GM12878 (cell line): ENCODE data around the gene LSM14A. TPM values are rescaled to one million over a fixed set of nuclear protein-coding genes. Genes with fewer than 3 reads are reported as not detected.
A peak's percentile ranks its signal among the peaks of the same experiment; 100 is the strongest.

Experiments
- ATAC-seq: fragments of 200-7000 bp; cut with Tn5 transposase; 3 replicates; pipeline ENCODE4 v1.9.1; 2020; ENCODE audit warnings: mild to moderate bottlenecking, moderate library complexity
- BruUV-seq: library from RNA; stranded (reverse); fragments of 400-500 nt; replicated peaks from 2 replicates; lab custom pipeline; 2021; lab: Mats Ljungman, UMichigan
- CTCF ChIA-PET: fragments of 300-600 bp; sonication (Branson Sonifier 250); formaldehyde crosslinking; extraction: SDS; loops from one replicate; lab custom pipeline; 2021; ENCODE audit warnings: inconsistent platforms; lab: Yijun Ruan, JAX
- POLR2A ChIA-PET: fragments of 350-600 bp; formaldehyde crosslinking; extraction: SDS; loops from one replicate; lab custom pipeline; 2021; ENCODE audit warnings: inconsistent platforms; lab: Charles Lee
- RAD21 ChIA-PET: fragments of 300-600 bp; sonication (Branson Sonifier 250); formaldehyde crosslinking; loops from one replicate; lab custom pipeline; 2023; ENCODE audit warnings: antibody characterized with exemption; ENCODE audit not compliant: unreplicated experiment; lab: Charles Lee
- SMC1A ChIA-PET: fragments of 300-600 bp; sonication (Branson Sonifier 250); formaldehyde crosslinking; loops from one replicate; lab custom pipeline; 2023; ENCODE audit not compliant: unreplicated experiment, uncharacterized antibody; lab: Charles Lee
- DNase-seq: peaks from one replicate; pipeline ENCODE4 v3.0.0-alpha.2; 2011; ENCODE audit warnings: low read depth, low spot score
- FAIRE-seq: peaks from 3 replicates; lab custom pipeline; 2011; peaks lifted over from hg19 to GRCh38; lab: Jason Lieb, UNC
- H2AFZ ChIP-seq: 2 replicates; pipeline ENCODE4 v1.6.0; 2011; ENCODE audit warnings: low read depth, low read length, control low read depth; ENCODE audit not compliant: control insufficient read depth
- H3K27ac ChIP-seq: 2 replicates; pipeline ENCODE4 v1.5.1; 2011; ENCODE audit warnings: control low read depth; ENCODE audit not compliant: control insufficient read depth, insufficient read depth
- H3K27me3 ChIP-seq, 2 experiments: replicated peaks in 1 of 2; 2 replicates each; pipeline versions ENCODE4 v1.6.0 to v1.6.1; 2011; ENCODE audit warnings: low read length in 1 of 2; ENCODE audit not compliant: control insufficient read depth in 2 of 2, insufficient read depth in 2 of 2
- H3K36me3 ChIP-seq, 2 experiments: 2 replicates each; pipeline ENCODE4 v1.5.1; 2011; ENCODE audit warnings: low read length in 1 of 2; ENCODE audit not compliant: control insufficient read depth in 2 of 2, insufficient read depth in 2 of 2
- H3K4me1 ChIP-seq: 2 replicates; pipeline ENCODE4 v1.6.1; 2011; ENCODE audit warnings: mild to moderate bottlenecking, low read length, moderate library complexity, mixed read lengths; ENCODE audit not compliant: control insufficient read depth, insufficient read depth
- H3K4me2 ChIP-seq: 2 replicates; pipeline ENCODE4 v1.6.0; 2011; ENCODE audit warnings: control low read depth; ENCODE audit not compliant: control insufficient read depth, insufficient read depth
- H3K4me3 ChIP-seq: fragments of 200-600 bp; sonication (generic); 2 replicates; pipeline ENCODE4 v1.5.1; 2016
- H3K79me2 ChIP-seq: 2 replicates; pipeline ENCODE4 v1.6.0; 2011; ENCODE audit warnings: low read length; ENCODE audit not compliant: control insufficient read depth, insufficient read depth
- H3K9ac ChIP-seq: 2 replicates; pipeline ENCODE4 v1.8.0; 2011; ENCODE audit warnings: low read length, control low read depth, mixed read lengths; ENCODE audit not compliant: control insufficient read depth, insufficient read depth
- H3K9me3 ChIP-seq: replicated peaks from 3 replicates; pipeline ENCODE4 v1.5.1; 2011; ENCODE audit warnings: mild to moderate bottlenecking, low read length; ENCODE audit not compliant: control insufficient read depth, insufficient read depth
- H4K20me1 ChIP-seq: 2 replicates; pipeline ENCODE4 v1.6.0; 2011; ENCODE audit not compliant: control insufficient read depth, insufficient read depth
- CEBPB ChIP-seq, 2 experiments: fragments of 150-350 bp in 1 of 2; IDR thresholded peaks; 2 replicates each; pipeline ENCODE4 v1.6.1; 2012 to 2014; ENCODE audit warnings: low read depth in 2 of 2, low read length in 2 of 2, borderline replicate concordance in 1 of 2, inconsistent platforms in 1 of 2
- EED ChIP-seq: sonication (generic); IDR thresholded peaks from 2 replicates; pipeline ENCODE4 v1.6.1; 2016; ENCODE audit warnings: antibody characterized with exemption, low read depth
- MYC ChIP-seq: IDR thresholded peaks from 2 replicates; pipeline ENCODE4 v1.6.1; 2011; ENCODE audit warnings: mild to moderate bottlenecking, low read length, moderate library complexity, inconsistent platforms; ENCODE audit not compliant: insufficient read depth, insufficient replicate concordance, insufficient read length, severe bottlenecking
- RELA ChIP-seq: fragments of 450-650 bp; IDR thresholded peaks from 2 replicates; pipeline ENCODE4 v1.8.0; 2014; ENCODE audit warnings: borderline replicate concordance; ENCODE audit not compliant: partially characterized antibody
- SMC3 ChIP-seq: IDR thresholded peaks from 2 replicates; pipeline ENCODE4 v1.6.1; 2011; ENCODE audit warnings: low read length, improper control_type of control experiment, borderline replicate concordance
- WGBS: methylation state at CpG from one replicate; pipeline ENCODE4 v1.1.6; 2016; ENCODE audit warnings: low lambda C conversion rate; ENCODE audit not compliant: insufficient replicate concordance, insufficient coverage; ENCODE audit errors: missing lambda C conversion rate; 5-methylcytosine and 5-hydroxymethylcytosine counted together
- in situ Hi-C: fragments of 300-500 bp; cut with MboI; formaldehyde crosslinking; loops from 9 replicates; pipeline ENCODE4 v1.14.3; 2018; ENCODE audit warnings: mixed read lengths
- intact Hi-C: fragments of 100-400 bp; cut with micrococcal nuclease; formaldehyde crosslinking; loops from one replicate; pipeline ENCODE4 v1.14.2; 2022; ENCODE audit not compliant: unreplicated experiment
- polyA plus RNA-seq, 11 experiments: library from polyadenylated mRNA; depleted of rRNA in 4 of 11; unstranded in 6 of 11; stranded (reverse) in 5 of 11; fragments of >200 nt; fragmentation: Nextera tagmentation in 4 of 11; fragmentation: Illumina TruSeq in 1 of 11; extraction: Ambion mirVana in 4 of 11; extraction: Trizol in 1 of 11; gene quantifications; 1 replicate in 1 of 11; 2 replicates in 10 of 11; pipeline versions ENCODE4 v1.2.1 to v1.2.3, GENCODE V29; 2011 to 2016; ENCODE audit warnings: inconsistent platforms in 2 of 11, missing spikeins in 2 of 11, low read depth in 1 of 11
- total RNA-seq, 4 experiments: library from RNA; depleted of rRNA in 3 of 4; stranded (reverse); fragments of >200 nt in 3 of 4; fragmentation: Illumina TruSeq in 1 of 4; extraction: Trizol in 1 of 4; gene quantifications; 2 replicates each; pipeline versions ENCODE4 v1.2.1 to v1.2.3, GENCODE V29; 2013 to 2021
- TF ChIP-seq, protein P1 (sequence below): fragments of 450-650 bp; IDR thresholded peaks from 2 replicates; pipeline ENCODE4 v1.6.1; 2017; ENCODE audit warnings: antibody characterized with exemption, mild to moderate bottlenecking, moderate library complexity
- TF ChIP-seq, protein P2 (sequence below): IDR thresholded peaks from 2 replicates; pipeline ENCODE4 v1.6.1; 2012; ENCODE audit warnings: improper control_type of control experiment, low read depth, low read length; ENCODE audit not compliant: insufficient replicate concordance
- TF ChIP-seq, protein P3 (sequence below): IDR thresholded peaks from 2 replicates; pipeline ENCODE4 v1.6.1; 2012; ENCODE audit warnings: low read depth, low read length, improper control_type of control experiment

The LSM14A gene
- total and polyA plus RNA-seq, 10 of the 15 experiments (the other 5 are each of a cell fraction or from before 2014, with no cell fraction given) = 21.9 to 193 (median 89.4) TPM

DNA sequence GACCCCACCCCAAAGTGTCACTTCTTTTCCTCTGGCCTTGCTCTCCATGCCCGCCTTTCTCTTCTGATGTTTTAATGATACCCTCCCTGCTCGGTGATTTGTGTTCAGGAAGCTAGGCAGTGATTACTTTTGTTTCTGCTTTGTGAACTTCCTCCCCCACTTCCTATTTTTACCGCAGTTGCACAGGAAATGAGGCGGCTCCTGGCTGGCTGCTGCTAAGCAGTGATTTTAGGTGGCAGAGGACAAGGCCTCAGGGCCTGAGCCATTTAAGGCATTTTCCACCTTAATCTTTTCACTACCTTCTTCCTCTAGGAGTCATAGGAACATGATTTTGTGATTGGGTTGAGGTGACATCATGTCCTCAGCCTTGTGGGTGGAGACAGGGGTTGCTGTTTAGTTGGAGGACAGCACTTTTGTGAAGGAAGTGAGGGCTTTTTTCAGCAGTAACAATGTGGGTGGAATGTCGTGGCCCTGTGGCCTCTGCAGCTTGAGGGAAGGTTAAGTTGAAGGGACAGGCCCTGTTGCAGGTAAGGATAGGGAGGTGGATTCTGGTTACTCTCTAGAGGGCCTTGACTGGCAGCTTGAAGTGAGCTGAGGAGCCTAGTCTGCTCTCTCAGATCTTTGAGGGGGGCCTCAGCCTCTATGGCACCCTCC, 97.8 kb downstream of the LSM14A start (continued):
- TF ChIP-seq CEBPB (IDR thresholded peaks at IDR 0.05; ENCODE audit: borderline replicate concordance in 1 of 2, low read depth in 2 of 2, low read length in 2 of 2) = no peak
- peak; percentile 84 for TF ChIP-seq EED
- TF ChIP-seq, protein P1, sequence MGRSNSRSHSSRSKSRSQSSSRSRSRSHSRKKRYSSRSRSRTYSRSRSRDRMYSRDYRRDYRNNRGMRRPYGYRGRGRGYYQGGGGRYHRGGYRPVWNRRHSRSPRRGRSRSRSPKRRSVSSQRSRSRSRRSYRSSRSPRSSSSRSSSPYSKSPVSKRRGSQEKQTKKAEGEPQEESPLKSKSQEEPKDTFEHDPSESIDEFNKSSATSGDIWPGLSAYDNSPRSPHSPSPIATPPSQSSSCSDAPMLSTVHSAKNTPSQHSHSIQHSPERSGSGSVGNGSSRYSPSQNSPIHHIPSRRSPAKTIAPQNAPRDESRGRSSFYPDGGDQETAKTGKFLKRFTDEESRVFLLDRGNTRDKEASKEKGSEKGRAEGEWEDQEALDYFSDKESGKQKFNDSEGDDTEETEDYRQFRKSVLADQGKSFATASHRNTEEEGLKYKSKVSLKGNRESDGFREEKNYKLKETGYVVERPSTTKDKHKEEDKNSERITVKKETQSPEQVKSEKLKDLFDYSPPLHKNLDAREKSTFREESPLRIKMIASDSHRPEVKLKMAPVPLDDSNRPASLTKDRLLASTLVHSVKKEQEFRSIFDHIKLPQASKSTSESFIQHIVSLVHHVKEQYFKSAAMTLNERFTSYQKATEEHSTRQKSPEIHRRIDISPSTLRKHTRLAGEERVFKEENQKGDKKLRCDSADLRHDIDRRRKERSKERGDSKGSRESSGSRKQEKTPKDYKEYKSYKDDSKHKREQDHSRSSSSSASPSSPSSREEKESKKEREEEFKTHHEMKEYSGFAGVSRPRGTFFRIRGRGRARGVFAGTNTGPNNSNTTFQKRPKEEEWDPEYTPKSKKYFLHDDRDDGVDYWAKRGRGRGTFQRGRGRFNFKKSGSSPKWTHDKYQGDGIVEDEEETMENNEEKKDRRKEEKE = no peak

DNA sequence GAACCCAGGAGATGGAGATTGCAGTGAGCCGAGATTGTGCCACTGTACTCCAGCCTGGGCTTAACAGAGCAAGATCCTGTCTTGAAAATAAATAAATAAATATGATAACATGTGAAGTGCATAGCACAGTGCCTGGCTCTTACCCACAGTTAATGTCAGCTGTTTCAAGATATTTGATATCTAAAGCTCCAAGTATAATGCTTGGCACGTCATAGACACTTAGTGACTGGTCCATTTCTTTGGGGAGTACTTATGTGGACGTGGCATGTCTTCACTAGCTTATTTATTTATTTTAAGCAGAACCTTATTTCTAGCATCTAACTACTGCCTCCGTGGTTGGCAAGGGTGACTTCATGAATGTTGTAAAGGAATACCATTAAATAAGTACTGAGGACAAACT, 100.8 kb downstream of the LSM14A start:
- H3K4me3 ChIP-seq = no peak overlapping the region
- no peak for TF ChIP-seq MYC
- TF ChIP-seq, protein P2, sequence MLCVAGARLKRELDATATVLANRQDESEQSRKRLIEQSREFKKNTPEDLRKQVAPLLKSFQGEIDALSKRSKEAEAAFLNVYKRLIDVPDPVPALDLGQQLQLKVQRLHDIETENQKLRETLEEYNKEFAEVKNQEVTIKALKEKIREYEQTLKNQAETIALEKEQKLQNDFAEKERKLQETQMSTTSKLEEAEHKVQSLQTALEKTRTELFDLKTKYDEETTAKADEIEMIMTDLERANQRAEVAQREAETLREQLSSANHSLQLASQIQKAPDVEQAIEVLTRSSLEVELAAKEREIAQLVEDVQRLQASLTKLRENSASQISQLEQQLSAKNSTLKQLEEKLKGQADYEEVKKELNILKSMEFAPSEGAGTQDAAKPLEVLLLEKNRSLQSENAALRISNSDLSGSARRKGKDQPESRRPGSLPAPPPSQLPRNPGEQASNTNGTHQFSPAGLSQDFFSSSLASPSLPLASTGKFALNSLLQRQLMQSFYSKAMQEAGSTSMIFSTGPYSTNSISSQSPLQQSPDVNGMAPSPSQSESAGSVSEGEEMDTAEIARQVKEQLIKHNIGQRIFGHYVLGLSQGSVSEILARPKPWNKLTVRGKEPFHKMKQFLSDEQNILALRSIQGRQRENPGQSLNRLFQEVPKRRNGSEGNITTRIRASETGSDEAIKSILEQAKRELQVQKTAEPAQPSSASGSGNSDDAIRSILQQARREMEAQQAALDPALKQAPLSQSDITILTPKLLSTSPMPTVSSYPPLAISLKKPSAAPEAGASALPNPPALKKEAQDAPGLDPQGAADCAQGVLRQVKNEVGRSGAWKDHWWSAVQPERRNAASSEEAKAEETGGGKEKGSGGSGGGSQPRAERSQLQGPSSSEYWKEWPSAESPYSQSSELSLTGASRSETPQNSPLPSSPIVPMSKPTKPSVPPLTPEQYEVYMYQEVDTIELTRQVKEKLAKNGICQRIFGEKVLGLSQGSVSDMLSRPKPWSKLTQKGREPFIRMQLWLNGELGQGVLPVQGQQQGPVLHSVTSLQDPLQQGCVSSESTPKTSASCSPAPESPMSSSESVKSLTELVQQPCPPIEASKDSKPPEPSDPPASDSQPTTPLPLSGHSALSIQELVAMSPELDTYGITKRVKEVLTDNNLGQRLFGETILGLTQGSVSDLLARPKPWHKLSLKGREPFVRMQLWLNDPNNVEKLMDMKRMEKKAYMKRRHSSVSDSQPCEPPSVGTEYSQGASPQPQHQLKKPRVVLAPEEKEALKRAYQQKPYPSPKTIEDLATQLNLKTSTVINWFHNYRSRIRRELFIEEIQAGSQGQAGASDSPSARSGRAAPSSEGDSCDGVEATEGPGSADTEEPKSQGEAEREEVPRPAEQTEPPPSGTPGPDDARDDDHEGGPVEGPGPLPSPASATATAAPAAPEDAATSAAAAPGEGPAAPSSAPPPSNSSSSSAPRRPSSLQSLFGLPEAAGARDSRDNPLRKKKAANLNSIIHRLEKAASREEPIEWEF = no peak
- TF ChIP-seq, protein P3, sequence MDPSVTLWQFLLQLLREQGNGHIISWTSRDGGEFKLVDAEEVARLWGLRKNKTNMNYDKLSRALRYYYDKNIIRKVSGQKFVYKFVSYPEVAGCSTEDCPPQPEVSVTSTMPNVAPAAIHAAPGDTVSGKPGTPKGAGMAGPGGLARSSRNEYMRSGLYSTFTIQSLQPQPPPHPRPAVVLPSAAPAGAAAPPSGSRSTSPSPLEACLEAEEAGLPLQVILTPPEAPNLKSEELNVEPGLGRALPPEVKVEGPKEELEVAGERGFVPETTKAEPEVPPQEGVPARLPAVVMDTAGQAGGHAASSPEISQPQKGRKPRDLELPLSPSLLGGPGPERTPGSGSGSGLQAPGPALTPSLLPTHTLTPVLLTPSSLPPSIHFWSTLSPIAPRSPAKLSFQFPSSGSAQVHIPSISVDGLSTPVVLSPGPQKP = no peak
- no peak for TF ChIP-seq RELA
- no peak for TF ChIP-seq SMC3

More for the DNA sequence above, 100.8 kb downstream of the LSM14A start:
- BruUV-seq = no TSS peak
- FAIRE-seq (peak; percentile 49), DNase-seq (no peak), ATAC-seq (no peak)
- no peak overlapping the region for H3K27ac ChIP-seq
- no peak overlapping the region for H3K4me2 ChIP-seq
- H3K9me3 ChIP-seq = no peaks in the 10 kb centered on the region
- intact Hi-C loops (no loop called here), in situ Hi-C loops (no loop called here)
- WGBS = 74% methylated on average over 4 of the region's 4 CpGs
- H3K36me3 ChIP-seq = no peaks in the 10 kb centered on the region
- H4K20me1 ChIP-seq = no peaks in the 10 kb centered on the region
- no peak overlapping the region for H3K9ac ChIP-seq
- ChIA-PET RAD21 (interaction anchor here (0.6 kb wide), 1 partner anchor 1592 kb away, joined by 3 read pairs; no protein-coding TSS in a partner anchor), POLR2A (interaction anchor here (1.0 kb wide), 1 partner anchor 95 kb away, joined by 3 read pairs; no protein-coding TSS in a partner anchor), CTCF (interaction anchor here (1.6 kb wide), 1 partner anchor 29 kb away, joined by 3 read pairs; no protein-coding TSS in a partner anchor), SMC1A (interaction anchor here (1.2 to 1.6 kb wide), 2 partner anchors 10 to 12 kb away, joined by 4 read pairs; no protein-coding TSS in a partner anchor)
- H3K4me1 ChIP-seq = peaks cover 22% of the 10 kb centered on the region
- peaks cover 9% of the 10 kb centered on the region for H3K79me2 ChIP-seq
- H3K27me3 ChIP-seq = no peaks in the 10 kb centered on the region
- H2AFZ ChIP-seq = no peak overlapping the region
